ENCODE results near the gene CBR3. TPM values are rescaled to one million over a fixed set of nuclear protein-coding genes. Genes with fewer than 3 reads are reported as not detected.
A peak's percentile ranks its signal among the peaks of the same experiment; 100 is the strongest.

Gene CBR3
- total and polyA plus RNA-seq, 9 of the 15 experiments (the other 6 are each of a cell fraction or from before 2014, with no cell fraction given): not detected

DNA sequence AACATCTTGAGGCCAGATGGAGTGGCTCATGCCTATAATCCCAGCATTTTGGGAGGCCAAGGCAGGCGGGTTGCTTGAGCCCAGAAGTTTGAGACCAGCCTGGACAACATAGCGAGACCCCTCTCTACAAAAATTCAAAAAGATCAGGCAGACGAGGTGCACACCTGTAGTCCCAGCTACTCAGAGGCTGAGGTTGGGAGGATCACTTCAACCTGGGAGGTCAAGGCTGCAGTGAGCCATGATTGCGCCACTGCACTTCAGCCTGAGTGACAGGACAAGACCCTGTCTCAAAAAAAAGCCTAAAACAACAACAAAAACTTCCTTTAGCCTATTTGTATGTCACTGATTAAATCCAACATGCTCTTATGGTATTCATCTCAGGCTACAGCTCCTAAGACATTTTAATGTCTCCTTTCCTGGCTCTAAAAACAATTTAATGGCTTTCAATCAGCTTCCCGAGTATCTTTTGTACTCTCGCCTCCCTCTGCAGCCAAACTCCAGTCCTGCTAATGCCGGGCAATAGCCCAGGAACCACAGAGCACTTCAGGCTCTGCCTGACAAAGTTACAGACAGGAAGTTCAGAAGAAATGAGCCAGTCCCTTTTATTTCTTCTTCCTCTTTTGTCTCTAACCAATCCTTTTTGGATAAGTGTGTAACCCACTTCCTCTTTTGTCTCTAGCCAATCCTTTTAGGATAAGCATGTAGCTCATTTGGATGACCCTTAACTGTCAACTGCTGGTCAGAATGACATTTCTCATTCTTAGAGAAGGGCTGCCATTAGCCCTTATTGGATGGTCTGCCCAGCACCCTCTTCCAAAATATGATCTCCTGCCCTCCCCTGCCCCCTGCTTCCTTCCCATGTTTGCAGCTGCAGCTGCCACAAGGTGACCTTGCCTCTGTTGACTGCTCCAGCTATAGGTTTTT lies 15.2 kb downstream of the CBR3 start (continued):
- TF ChIP-seq, protein P1, sequence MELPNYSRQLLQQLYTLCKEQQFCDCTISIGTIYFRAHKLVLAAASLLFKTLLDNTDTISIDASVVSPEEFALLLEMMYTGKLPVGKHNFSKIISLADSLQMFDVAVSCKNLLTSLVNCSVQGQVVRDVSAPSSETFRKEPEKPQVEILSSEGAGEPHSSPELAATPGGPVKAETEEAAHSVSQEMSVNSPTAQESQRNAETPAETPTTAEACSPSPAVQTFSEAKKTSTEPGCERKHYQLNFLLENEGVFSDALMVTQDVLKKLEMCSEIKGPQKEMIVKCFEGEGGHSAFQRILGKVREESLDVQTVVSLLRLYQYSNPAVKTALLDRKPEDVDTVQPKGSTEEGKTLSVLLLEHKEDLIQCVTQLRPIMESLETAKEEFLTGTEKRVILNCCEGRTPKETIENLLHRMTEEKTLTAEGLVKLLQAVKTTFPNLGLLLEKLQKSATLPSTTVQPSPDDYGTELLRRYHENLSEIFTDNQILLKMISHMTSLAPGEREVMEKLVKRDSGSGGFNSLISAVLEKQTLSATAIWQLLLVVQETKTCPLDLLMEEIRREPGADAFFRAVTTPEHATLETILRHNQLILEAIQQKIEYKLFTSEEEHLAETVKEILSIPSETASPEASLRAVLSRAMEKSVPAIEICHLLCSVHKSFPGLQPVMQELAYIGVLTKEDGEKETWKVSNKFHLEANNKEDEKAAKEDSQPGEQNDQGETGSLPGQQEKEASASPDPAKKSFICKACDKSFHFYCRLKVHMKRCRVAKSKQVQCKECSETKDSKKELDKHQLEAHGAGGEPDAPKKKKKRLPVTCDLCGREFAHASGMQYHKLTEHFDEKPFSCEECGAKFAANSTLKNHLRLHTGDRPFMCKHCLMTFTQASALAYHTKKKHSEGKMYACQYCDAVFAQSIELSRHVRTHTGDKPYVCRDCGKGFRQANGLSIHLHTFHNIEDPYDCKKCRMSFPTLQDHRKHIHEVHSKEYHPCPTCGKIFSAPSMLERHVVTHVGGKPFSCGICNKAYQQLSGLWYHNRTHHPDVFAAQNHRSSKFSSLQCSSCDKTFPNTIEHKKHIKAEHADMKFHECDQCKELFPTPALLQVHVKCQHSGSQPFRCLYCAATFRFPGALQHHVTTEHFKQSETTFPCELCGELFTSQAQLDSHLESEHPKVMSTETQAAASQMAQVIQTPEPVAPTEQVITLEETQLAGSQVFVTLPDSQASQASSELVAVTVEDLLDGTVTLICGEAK (IDR thresholded peaks at IDR 0.05): peak; percentile 82
- TF ChIP-seq, protein P1 (CRISPR knock-in tag; IDR thresholded peaks at IDR 0.05): no peak
- TF ChIP-seq ZNF282 (CRISPR knock-in tag; IDR thresholded peaks at IDR 0.05) (no peak), RBM22 (IDR thresholded peaks at IDR 0.05; ENCODE audit: low read depth, low read length, poor library complexity, severe bottlenecking) (no peak), MEIS2 (IDR thresholded peaks at IDR 0.05; ENCODE audit: partially characterized antibody) (peak; percentile 80), NELFE (IDR thresholded peaks at IDR 0.05; ENCODE audit: insufficient read depth, insufficient read length) (no peak), CEBPG (CRISPR knock-in tag; IDR thresholded peaks at IDR 0.05) (peak; percentile 52), CEBPG (tag; conservative IDR thresholded peaks at IDR 0.05 in 1 of 2, IDR thresholded peaks at IDR 0.05 in 1 of 2) (peak in 1 of 2 experiments; percentile 68; a peak in 3 of 4 replicates), FIP1L1 (IDR thresholded peaks at IDR 0.05; ENCODE audit: low read depth, low read length, poor library complexity, severe bottlenecking) (no peak), TBP (optimal IDR thresholded peaks at IDR 0.05; ENCODE audit: low read depth, low read length) (peak; percentile 52), TAL1 (IDR thresholded peaks at IDR 0.05) (no peak), SMARCE1 (IDR thresholded peaks at IDR 0.05) (peak; percentile 36; the same call in 1 of the 2 replicates), MCM2 (IDR thresholded peaks at IDR 0.05; ENCODE audit: low read depth) (no peak)
- TF ChIP-seq, protein P2, sequence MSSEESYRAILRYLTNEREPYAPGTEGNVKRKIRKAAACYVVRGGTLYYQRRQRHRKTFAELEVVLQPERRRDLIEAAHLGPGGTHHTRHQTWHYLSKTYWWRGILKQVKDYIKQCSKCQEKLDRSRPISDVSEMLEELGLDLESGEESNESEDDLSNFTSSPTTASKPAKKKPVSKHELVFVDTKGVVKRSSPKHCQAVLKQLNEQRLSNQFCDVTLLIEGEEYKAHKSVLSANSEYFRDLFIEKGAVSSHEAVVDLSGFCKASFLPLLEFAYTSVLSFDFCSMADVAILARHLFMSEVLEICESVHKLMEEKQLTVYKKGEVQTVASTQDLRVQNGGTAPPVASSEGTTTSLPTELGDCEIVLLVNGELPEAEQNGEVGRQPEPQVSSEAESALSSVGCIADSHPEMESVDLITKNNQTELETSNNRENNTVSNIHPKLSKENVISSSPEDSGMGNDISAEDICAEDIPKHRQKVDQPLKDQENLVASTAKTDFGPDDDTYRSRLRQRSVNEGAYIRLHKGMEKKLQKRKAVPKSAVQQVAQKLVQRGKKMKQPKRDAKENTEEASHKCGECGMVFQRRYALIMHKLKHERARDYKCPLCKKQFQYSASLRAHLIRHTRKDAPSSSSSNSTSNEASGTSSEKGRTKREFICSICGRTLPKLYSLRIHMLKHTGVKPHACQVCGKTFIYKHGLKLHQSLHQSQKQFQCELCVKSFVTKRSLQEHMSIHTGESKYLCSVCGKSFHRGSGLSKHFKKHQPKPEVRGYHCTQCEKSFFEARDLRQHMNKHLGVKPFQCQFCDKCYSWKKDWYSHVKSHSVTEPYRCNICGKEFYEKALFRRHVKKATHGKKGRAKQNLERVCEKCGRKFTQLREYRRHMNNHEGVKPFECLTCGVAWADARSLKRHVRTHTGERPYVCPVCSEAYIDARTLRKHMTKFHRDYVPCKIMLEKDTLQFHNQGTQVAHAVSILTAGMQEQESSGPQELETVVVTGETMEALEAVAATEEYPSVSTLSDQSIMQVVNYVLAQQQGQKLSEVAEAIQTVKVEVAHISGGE (CRISPR knock-in tag; IDR thresholded peaks at IDR 0.05): peak in 1 of 3 experiments; percentile 83; a peak in 2 of 6 replicates

Measured in K562 (cell line).